RWPE2 (cell line): ENCODE measurements around the gene TACC2.

Source experiments
- ATAC-seq: fragments of 200-7000 bp; cut with Tn5 transposase; 3 replicates; pipeline ENCODE4 v1.9.1; 2021; ENCODE audit warnings: low read depth
- DNase-seq: peaks from one replicate; pipeline ENCODE4 v3.0.0-alpha.2; 2020; ENCODE audit warnings: low spot score
- H3K27ac ChIP-seq: fragments of 450-650 bp; 2 replicates; pipeline ENCODE4 v1.5.1; 2017; ENCODE audit warnings: mild to moderate bottlenecking; ENCODE audit not compliant: poor library complexity, severe bottlenecking
- H3K27me3 ChIP-seq: fragments of 250-450 bp; sonication (Bioruptor Pico); 2 replicates; pipeline ENCODE4 v1.5.1; 2021; ENCODE audit warnings: mild to moderate bottlenecking, moderate library complexity; ENCODE audit not compliant: insufficient read depth, poor library complexity, severe bottlenecking
- H3K36me3 ChIP-seq: fragments of 250-450 bp; sonication (Bioruptor Pico); 2 replicates; pipeline ENCODE4 v1.5.1; 2020; ENCODE audit warnings: low read depth, mild to moderate bottlenecking, moderate library complexity
- H3K4me1 ChIP-seq: fragments of 250-450 bp; sonication (Bioruptor Pico); 2 replicates; pipeline ENCODE4 v1.5.1; 2021; ENCODE audit warnings: mild to moderate bottlenecking, moderate library complexity; ENCODE audit not compliant: insufficient read depth, poor library complexity, severe bottlenecking
- H3K4me3 ChIP-seq: fragments of 250-450 bp; sonication (Bioruptor Pico); 2 replicates; pipeline ENCODE4 v1.5.1; 2021; ENCODE audit warnings: mild to moderate bottlenecking, moderate library complexity; ENCODE audit not compliant: severe bottlenecking
- H3K9me3 ChIP-seq: fragments of 250-450 bp; sonication (Bioruptor Pico); 2 replicates; pipeline ENCODE4 v1.5.1; 2021; ENCODE audit warnings: mild to moderate bottlenecking, moderate library complexity; ENCODE audit not compliant: severe bottlenecking
- TF ChIP-seq, protein P1 (sequence below): fragments of 450-650 bp; IDR thresholded peaks from one replicate; pipeline ENCODE4 v1.5.1; 2017; ENCODE audit warnings: mild to moderate bottlenecking, moderate library complexity; ENCODE audit not compliant: poor library complexity, severe bottlenecking

TACC2 gene

DNA sequence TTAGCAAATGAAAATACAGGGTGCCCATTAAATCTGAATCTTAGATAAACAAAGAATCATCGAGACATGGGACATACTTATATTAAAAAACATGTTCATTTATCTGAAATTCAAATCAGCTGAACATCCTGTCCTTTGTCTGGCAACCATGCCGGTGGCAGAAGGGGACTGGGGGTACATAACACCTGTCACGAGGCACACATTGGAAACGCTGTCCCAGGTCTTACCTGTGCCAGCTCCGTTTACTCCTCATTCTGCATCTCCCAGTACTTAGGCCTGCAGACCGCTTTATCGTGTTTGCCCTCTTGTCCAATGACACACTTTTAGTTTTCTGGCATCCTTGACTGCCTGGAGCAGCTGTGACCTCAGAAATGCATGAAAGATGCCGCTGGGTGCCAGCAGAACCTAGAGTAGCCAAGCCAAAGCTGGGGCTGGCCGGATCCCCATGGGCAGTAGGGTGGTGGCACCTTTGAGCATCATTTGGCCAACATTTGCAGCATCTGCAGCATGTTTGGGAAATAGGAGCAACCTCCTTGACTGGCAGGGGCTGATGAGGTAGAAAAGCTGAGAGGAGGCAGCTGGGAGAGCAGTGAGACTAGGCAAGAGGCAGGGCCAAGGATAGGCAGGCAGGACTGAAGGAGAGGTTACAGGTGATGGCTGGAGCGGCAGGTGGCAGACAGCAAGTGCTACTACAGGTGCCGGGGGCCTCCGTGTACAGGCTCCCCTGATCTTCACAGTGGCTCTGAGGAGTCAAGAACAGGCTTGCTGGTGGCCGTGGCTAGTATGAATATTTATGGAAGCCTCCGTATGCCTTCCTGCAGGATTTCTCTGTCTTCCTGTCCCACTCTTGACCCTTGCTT lies 219.8 kb downstream of the TACC2 start:
- Histone ChIP-seq H3K27ac (no peak overlapping the region), H3K36me3 (peaks cover 24% of the 10 kb centered on the region), H3K4me1 (no peaks in the 10 kb centered on the region), H3K4me3 (no peak overlapping the region), H3K27me3 (no peaks in the 10 kb centered on the region), H3K9me3 (no peaks in the 10 kb centered on the region)
- no peak for DNase-seq
- ATAC-seq: no peak
- TF ChIP-seq, protein P1, sequence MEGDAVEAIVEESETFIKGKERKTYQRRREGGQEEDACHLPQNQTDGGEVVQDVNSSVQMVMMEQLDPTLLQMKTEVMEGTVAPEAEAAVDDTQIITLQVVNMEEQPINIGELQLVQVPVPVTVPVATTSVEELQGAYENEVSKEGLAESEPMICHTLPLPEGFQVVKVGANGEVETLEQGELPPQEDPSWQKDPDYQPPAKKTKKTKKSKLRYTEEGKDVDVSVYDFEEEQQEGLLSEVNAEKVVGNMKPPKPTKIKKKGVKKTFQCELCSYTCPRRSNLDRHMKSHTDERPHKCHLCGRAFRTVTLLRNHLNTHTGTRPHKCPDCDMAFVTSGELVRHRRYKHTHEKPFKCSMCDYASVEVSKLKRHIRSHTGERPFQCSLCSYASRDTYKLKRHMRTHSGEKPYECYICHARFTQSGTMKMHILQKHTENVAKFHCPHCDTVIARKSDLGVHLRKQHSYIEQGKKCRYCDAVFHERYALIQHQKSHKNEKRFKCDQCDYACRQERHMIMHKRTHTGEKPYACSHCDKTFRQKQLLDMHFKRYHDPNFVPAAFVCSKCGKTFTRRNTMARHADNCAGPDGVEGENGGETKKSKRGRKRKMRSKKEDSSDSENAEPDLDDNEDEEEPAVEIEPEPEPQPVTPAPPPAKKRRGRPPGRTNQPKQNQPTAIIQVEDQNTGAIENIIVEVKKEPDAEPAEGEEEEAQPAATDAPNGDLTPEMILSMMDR: no peak

DNA sequence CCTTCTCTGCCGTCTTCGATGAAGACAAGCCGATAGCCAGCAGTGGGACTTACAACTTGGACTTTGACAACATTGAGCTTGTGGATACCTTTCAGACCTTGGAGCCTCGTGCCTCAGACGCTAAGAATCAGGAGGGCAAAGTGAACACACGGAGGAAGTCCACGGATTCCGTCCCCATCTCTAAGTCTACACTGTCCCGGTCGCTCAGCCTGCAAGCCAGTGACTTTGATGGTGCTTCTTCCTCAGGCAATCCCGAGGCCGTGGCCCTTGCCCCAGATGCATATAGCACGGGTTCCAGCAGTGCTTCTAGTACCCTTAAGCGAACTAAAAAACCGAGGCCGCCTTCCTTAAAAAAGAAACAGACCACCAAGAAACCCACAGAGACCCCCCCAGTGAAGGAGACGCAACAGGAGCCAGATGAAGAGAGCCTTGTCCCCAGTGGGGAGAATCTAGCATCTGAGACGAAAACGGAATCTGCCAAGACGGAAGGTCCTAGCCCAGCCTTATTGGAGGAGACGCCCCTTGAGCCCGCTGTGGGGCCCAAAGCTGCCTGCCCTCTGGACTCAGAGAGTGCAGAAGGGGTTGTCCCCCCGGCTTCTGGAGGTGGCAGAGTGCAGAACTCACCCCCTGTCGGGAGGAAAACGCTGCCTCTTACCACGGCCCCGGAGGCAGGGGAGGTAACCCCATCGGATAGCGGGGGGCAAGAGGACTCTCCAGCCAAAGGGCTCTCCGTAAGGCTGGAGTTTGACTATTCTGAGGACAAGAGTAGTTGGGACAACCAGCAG lies 221.7 kb downstream of the TACC2 start:
- no peak overlapping the region for H3K4me3 ChIP-seq
- TF ChIP-seq, protein P1: no peak
- H3K27ac ChIP-seq: no peak overlapping the region
- H3K9me3 ChIP-seq: no peaks in the 10 kb centered on the region
- H3K27me3 ChIP-seq: no peaks in the 10 kb centered on the region
- H3K4me1 ChIP-seq: no peaks in the 10 kb centered on the region
- DNase-seq: no peak
- H3K36me3 ChIP-seq: peaks cover 24% of the 10 kb centered on the region
- ATAC-seq: no peak

DNA sequence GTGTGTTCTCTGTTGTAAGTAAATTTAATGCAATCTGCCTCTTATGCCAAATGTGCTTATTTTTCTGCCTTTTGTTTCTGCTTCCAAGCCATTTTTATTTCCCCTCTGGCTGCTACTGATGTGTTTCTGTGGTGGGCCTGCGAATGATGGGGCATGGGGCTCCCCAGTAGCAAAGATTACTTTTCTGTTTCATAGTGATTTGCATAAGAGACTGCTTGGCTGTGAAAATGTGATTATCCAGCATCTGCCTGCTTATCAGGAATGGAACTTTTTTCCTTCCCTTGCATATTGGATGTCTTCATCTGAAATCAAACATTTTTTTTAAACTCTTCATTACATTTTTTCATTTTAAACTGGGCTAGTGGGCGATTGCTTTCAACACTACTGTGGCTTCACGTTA lies 224.4 kb downstream of the TACC2 start:
- H3K4me1 ChIP-seq: no peaks in the 10 kb centered on the region
- peaks cover 42% of the 10 kb centered on the region for H3K36me3 ChIP-seq
- no peak overlapping the region for H3K27ac ChIP-seq

DNA sequence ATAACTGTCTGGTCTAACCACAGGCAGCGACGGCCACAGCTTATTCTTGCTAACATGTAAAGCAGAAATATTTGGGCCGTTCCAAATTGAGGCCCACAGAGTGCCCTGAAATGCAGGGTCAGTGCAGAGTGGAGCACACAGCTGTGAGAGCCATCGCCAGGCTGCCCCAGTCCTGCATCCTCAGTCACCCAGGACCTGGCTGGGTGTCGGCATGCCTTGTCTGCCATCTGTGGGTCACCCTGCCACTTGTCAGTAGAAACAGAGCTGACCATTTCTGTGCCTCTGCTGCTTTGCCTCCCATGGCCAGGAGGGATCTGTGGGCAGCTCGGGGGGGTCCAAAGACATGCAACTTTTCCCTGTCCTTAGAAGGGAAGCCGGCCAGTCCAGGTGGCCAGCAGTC lies 224.8 kb downstream of the TACC2 start:
- DNase-seq: no peak

More for the DNA sequence above, 224.4 kb downstream of the TACC2 start:
- DNase-seq: no peak
- TF ChIP-seq, protein P1: no peak
- Histone ChIP-seq H3K4me3 (no peak overlapping the region), H3K27me3 (no peaks in the 10 kb centered on the region), H3K9me3 (no peaks in the 10 kb centered on the region)
- no peak for ATAC-seq

More for the DNA sequence above, 224.8 kb downstream of the TACC2 start:
- H3K27ac ChIP-seq: no peak overlapping the region
- no peak for ATAC-seq
- H3K4me1 ChIP-seq: no peaks in the 10 kb centered on the region
- TF ChIP-seq, protein P1: no peak
- H3K4me3 ChIP-seq: no peak overlapping the region
- no peaks in the 10 kb centered on the region for H3K9me3 ChIP-seq
- no peaks in the 10 kb centered on the region for H3K27me3 ChIP-seq
- H3K36me3 ChIP-seq: peaks cover 45% of the 10 kb centered on the region
